PC-3 (cell line): ENCODE results near the gene NBAS. TPM values are rescaled to one million over a fixed set of nuclear protein-coding genes. Genes with fewer than 3 reads are reported as not detected.

Experiments
- ATAC-seq: fragments of 200-7000 bp; cut with Tn5 transposase; 2 replicates; pipeline ENCODE4 v1.9.1; 2020; ENCODE audit warnings: mild to moderate bottlenecking, moderate library complexity
- BruUV-seq: library from RNA; stranded (reverse); fragments of 400-500 nt; replicated peaks from 2 replicates; lab custom pipeline; 2021; lab: Mats Ljungman, UMichigan
- CTCF ChIA-PET: fragments of 300-600 bp; sonication (Branson Sonifier 250); formaldehyde crosslinking; loops from one replicate; lab custom pipeline; 2022; ENCODE audit warnings: antibody characterized with exemption; lab: Charles Lee
- POLR2A ChIA-PET: fragments of 300-600 bp; sonication (Branson Sonifier 250); formaldehyde crosslinking; loops from one replicate; lab custom pipeline; 2022; ENCODE audit warnings: antibody characterized with exemption; ENCODE audit not compliant: unreplicated experiment; lab: Charles Lee
- DNase-seq: peaks from one replicate; pipeline ENCODE4 v3.0.0-alpha.2; 2015
- H2AFZ ChIP-seq: fragments of 300-600 bp; sonication (generic); 2 replicates; pipeline ENCODE4 v1.6.0; 2016; ENCODE audit warnings: antibody characterized with exemption, low read length
- H3F3A ChIP-seq: fragments of 300-600 bp; sonication (generic); one replicate; pipeline ENCODE4 v1.6.0; 2017; ENCODE audit warnings: antibody characterized with exemption, low read length, control low read depth, mild to moderate bottlenecking; ENCODE audit not compliant: unreplicated experiment
- H3K27ac ChIP-seq: fragments of 300-600 bp; sonication (generic); 2 replicates; pipeline ENCODE4 v1.5.1; 2016; ENCODE audit warnings: mild to moderate bottlenecking, low read length
- H3K27me3 ChIP-seq: fragments of 300-600 bp; sonication (generic); 2 replicates; pipeline ENCODE4 v1.6.1; 2016; ENCODE audit warnings: low read length, mixed read lengths
- H3K36me3 ChIP-seq: fragments of 300-600 bp; sonication (generic); 2 replicates; pipeline ENCODE4 v1.6.1; 2016; ENCODE audit warnings: low read depth, mixed run types, low read length, mixed read lengths
- H3K4me1 ChIP-seq: fragments of 300-600 bp; sonication (generic); 2 replicates; pipeline ENCODE4 v1.5.1; 2016; ENCODE audit warnings: low read length; ENCODE audit not compliant: insufficient read depth
- H3K4me2 ChIP-seq: fragments of 300-600 bp; sonication (generic); 2 replicates; pipeline ENCODE4 v1.6.0; 2016; ENCODE audit warnings: low read length
- H3K4me3 ChIP-seq: fragments of 300-600 bp; sonication (generic); 2 replicates; pipeline ENCODE4 v1.5.1; 2016; ENCODE audit warnings: mild to moderate bottlenecking, low read length, mixed read lengths
- H3K79me2 ChIP-seq: fragments of 300-600 bp; sonication (generic); 2 replicates; pipeline ENCODE4 v1.6.1; 2017; ENCODE audit warnings: low read length, mixed read lengths
- H3K9ac ChIP-seq: fragments of 300-600 bp; sonication (generic); 2 replicates; pipeline ENCODE4 v1.6.0; 2016; ENCODE audit warnings: mild to moderate bottlenecking, low read length
- H3K9me2 ChIP-seq: fragments of 300-600 bp; sonication (generic); replicated peaks from 2 replicates; pipeline ENCODE4 v1.6.1; 2016; ENCODE audit warnings: mixed run types, low read length, mixed read lengths
- H3K9me3 ChIP-seq: fragments of 300-600 bp; sonication (generic); 2 replicates; pipeline ENCODE4 v1.6.1; 2016; ENCODE audit warnings: low read length, mixed read lengths
- H4K20me1 ChIP-seq: fragments of 300-600 bp; sonication (generic); 2 replicates; pipeline ENCODE4 v1.6.1; 2016; ENCODE audit warnings: low read length, mixed read lengths
- EZH2 ChIP-seq: fragments of 300-600 bp; sonication (generic); IDR thresholded peaks from one replicate; pipeline ENCODE4 v1.6.1; 2017; ENCODE audit warnings: antibody characterized with exemption, mild to moderate bottlenecking, low read length; ENCODE audit not compliant: unreplicated experiment
- EZH2phosphoT487 ChIP-seq: fragments of 300-600 bp; sonication (generic); IDR thresholded peaks from 2 replicates; pipeline ENCODE4 v1.6.1; 2018; ENCODE audit warnings: mild to moderate bottlenecking, antibody characterized with exemption, low read length, borderline replicate concordance
- intact Hi-C: fragments of 100-400 bp; cut with micrococcal nuclease; formaldehyde crosslinking; loops from 2 replicates; pipeline ENCODE4 v1.9.0; 2023
- total RNA-seq: library from RNA; depleted of rRNA; stranded (reverse); fragments of >200 nt; gene quantifications from 2 replicates; pipeline ENCODE4 v1.2.3, GENCODE V29; 2014
- TF ChIP-seq, protein P1 (sequence below): fragments of 300-600 bp; sonication (generic); conservative IDR thresholded peaks from 2 replicates; pipeline ENCODE4 v1.5.1; 2017; ENCODE audit warnings: antibody characterized with exemption, low read depth, mild to moderate bottlenecking, low read length

The NBAS gene
- total RNA-seq, 1 experiment from 2014 or later = 37.2 TPM

DNA sequence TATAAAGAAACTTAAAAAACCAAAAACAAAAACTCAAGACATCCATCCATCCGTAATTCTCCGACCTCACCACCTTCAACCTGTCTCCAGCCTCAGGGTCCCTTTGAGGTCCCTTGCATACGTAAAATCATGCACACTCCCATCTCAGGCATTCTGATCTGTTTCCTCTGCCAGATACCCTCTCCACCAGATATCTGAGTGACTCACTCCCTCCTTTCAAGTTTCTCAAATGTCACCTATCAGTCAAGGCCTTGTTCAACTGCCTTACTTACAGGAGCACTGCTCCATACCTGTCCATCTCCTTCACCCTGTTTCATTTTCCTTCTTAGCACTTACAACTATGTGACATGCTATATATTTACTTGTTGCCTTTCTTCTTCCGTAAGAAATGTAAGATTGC is 369.3 kb downstream of the NBAS start:
- Histone ChIP-seq H3K9ac (no peak overlapping the region), H3K27ac (no peak overlapping the region), H3K4me1 (peaks cover 17% of the 10 kb centered on the region), H3K4me2 (no peak overlapping the region), H3K9me2 (no peaks in the 10 kb centered on the region), H3F3A (no peaks in the 10 kb centered on the region), H3K27me3 (no peaks in the 10 kb centered on the region), H3K4me3 (no peak overlapping the region), H2AFZ (no peak overlapping the region), H3K79me2 (no peaks in the 10 kb centered on the region), H3K9me3 (no peaks in the 10 kb centered on the region), H3K36me3 (0 out of 2 replicates have a peak, but pooled peaks cover under 1% of the 10 kb centered on the region), H4K20me1 (no peaks in the 10 kb centered on the region)
- ChIA-PET POLR2A (no interaction called here), CTCF (no interaction called here)
- intact Hi-C loops = no loop called here
- BruUV-seq = no TSS peak
- peak; percentile 72 for ATAC-seq
- TF ChIP-seq, protein P1, sequence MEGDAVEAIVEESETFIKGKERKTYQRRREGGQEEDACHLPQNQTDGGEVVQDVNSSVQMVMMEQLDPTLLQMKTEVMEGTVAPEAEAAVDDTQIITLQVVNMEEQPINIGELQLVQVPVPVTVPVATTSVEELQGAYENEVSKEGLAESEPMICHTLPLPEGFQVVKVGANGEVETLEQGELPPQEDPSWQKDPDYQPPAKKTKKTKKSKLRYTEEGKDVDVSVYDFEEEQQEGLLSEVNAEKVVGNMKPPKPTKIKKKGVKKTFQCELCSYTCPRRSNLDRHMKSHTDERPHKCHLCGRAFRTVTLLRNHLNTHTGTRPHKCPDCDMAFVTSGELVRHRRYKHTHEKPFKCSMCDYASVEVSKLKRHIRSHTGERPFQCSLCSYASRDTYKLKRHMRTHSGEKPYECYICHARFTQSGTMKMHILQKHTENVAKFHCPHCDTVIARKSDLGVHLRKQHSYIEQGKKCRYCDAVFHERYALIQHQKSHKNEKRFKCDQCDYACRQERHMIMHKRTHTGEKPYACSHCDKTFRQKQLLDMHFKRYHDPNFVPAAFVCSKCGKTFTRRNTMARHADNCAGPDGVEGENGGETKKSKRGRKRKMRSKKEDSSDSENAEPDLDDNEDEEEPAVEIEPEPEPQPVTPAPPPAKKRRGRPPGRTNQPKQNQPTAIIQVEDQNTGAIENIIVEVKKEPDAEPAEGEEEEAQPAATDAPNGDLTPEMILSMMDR = no peak
- TF ChIP-seq EZH2 (no peak), EZH2phosphoT487 (no peak)
- DNase-seq = peak; percentile 49

DNA sequence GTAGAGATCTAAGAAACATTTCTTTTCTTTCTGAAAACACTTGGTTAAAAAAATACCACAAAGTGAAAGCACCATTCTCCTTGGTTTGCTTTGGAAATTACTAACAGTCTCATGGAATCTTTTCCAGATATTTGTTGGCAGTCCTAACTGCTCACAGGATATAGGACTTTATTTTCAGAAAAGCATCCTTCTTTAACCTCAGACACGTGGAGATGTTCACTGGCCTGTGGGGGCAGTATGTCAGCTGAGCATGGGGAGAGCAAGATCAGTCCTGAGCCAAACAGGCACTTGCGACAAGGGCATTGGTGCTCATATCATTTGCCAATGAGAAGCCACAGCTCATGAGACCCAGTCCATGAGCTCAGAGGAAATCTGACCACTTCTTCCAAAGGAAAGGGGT is 371.9 kb downstream of the NBAS start:
- POLR2A ChIA-PET = no interaction called here
- Histone ChIP-seq H3K9ac (no peak overlapping the region), H3K27ac (no peak overlapping the region), H3K27me3 (no peaks in the 10 kb centered on the region), H3K4me1 (peaks cover 7% of the 10 kb centered on the region), H3K9me3 (no peaks in the 10 kb centered on the region), H4K20me1 (no peaks in the 10 kb centered on the region), H3K4me2 (no peak overlapping the region), H3K79me2 (no peaks in the 10 kb centered on the region), H2AFZ (no peak overlapping the region), H3F3A (no peaks in the 10 kb centered on the region), H3K4me3 (no peak overlapping the region), H3K36me3 (peaks cover 2% of the 10 kb centered on the region; the same call in 1 of the 2 replicates), H3K9me2 (no peaks in the 10 kb centered on the region)
- CTCF ChIA-PET = no interaction called here
- TF ChIP-seq EZH2 = no peak
- TF ChIP-seq, protein P1 = peak; percentile 36; the same call in 1 of the 2 replicates
- intact Hi-C loops = no loop called here
- no peak for DNase-seq
- ATAC-seq = no peak; the same call in 1 of the 2 replicates
- BruUV-seq = no TSS peak

DNA sequence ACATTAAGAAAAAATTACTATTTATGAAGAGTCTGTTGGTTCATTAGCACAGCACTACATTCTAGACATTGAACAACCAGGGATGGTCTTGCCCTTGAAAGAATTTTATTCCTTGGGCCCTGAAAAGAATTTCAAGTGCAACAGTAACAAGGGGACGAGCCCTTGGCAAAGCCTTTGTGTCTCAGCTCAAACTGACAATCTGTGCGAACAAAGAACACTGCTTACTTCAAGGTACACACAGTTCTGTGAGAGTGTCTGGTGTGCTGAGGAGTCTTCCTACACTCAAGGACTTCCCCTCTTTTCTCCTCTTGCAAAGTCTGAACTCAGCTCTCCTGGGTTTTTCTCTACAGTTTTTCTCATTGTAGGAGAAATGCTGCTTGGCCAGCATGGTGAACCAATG is 373.4 kb downstream of the NBAS start:
- Histone ChIP-seq H3K4me3 (no peak overlapping the region), H3K4me2 (no peak overlapping the region), H3K9me2 (no peaks in the 10 kb centered on the region), H3K27ac (no peak overlapping the region), H3K79me2 (no peaks in the 10 kb centered on the region), H2AFZ (no peak overlapping the region), H3F3A (no peaks in the 10 kb centered on the region), H3K4me1 (peaks cover 7% of the 10 kb centered on the region), H3K9ac (no peak overlapping the region), H3K27me3 (no peaks in the 10 kb centered on the region), H4K20me1 (no peaks in the 10 kb centered on the region), H3K9me3 (no peaks in the 10 kb centered on the region), H3K36me3 (peaks cover 2% of the 10 kb centered on the region; the same call in 1 of the 2 replicates)
- DNase-seq (no peak), ATAC-seq (no peak)
- TF ChIP-seq EZH2 = no peak
- TF ChIP-seq EZH2phosphoT487 = no peak
- TF ChIP-seq, protein P1 = no peak
- no TSS peak for BruUV-seq
- ChIA-PET CTCF (no interaction called here), POLR2A (no interaction called here)
- intact Hi-C loops = no loop called here
